Measurements from ENCODE around the gene DAW1. TPM values are rescaled to one million over a fixed set of nuclear protein-coding genes. Genes with fewer than 3 reads are reported as not detected.

Gene DAW1
- total and polyA plus RNA-seq, 2 of the 13 experiments (the other 11 are each of a cell fraction or from before 2014, with no cell fraction given) = not detected

GRCh38 chr2:227921648-227922047 lies 50.2 kb downstream of the DAW1 start:
- H3K9ac ChIP-seq (ENCODE audit: insufficient read depth, low read depth, low read length) = no peak overlapping the region
- BruUV-seq (replicated peaks) = no TSS peak
- POLR2A ChIA-PET = no interaction called here
- ATAC-seq (no peak), DNase-seq (ENCODE audit: low spot score) (no peak), FAIRE-seq (no peak)
- no peaks in the 10 kb centered on the region for H4K20me1 ChIP-seq (ENCODE audit: insufficient read depth, low read length)
- no peak overlapping the region for H3K4me3 ChIP-seq (replicated peaks in 1 of 3; ENCODE audit: insufficient read depth in 1 of 3, low read depth in 2 of 3, low read length in 3 of 3)
- H2AFZ ChIP-seq (ENCODE audit: low read length) = no peak overlapping the region
- H3K4me1 ChIP-seq (ENCODE audit: insufficient read depth, low read length) = no peaks in the 10 kb centered on the region
- no peak overlapping the region for H3K27ac ChIP-seq (ENCODE audit: extremely low read length, insufficient read depth, low read length)
- 19% methylated on average over 4 of the region's 4 CpGs for WGBS (ENCODE audit: low lambda C conversion rate)
- in situ Hi-C loops (cut with HindIII; ENCODE audit: extremely low pct_ligation_motif_present, low pct_unique_long_range_greater_than_20kb) (loop anchor here (25.0 kb wide), 1 partner anchor 741 kb away; no protein-coding TSS in a partner anchor), intact Hi-C loops (cut with micrococcal nuclease; ENCODE audit: unreplicated experiment) (no loop called here)
- TF ChIP-seq KLF12 (CRISPR knock-in tag; IDR thresholded peaks at IDR 0.05; ENCODE audit: borderline replicate concordance) = no peak
- TF ChIP-seq RAD51 (IDR thresholded peaks at IDR 0.05; ENCODE audit: borderline replicate concordance) = no peak
- TF ChIP-seq, protein P1, sequence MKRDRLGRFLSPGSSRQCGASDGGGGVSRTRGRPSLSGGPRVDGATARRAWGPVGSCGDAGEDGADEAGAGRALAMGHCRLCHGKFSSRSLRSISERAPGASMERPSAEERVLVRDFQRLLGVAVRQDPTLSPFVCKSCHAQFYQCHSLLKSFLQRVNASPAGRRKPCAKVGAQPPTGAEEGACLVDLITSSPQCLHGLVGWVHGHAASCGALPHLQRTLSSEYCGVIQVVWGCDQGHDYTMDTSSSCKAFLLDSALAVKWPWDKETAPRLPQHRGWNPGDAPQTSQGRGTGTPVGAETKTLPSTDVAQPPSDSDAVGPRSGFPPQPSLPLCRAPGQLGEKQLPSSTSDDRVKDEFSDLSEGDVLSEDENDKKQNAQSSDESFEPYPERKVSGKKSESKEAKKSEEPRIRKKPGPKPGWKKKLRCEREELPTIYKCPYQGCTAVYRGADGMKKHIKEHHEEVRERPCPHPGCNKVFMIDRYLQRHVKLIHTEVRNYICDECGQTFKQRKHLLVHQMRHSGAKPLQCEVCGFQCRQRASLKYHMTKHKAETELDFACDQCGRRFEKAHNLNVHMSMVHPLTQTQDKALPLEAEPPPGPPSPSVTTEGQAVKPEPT (CRISPR knock-in tag; IDR thresholded peaks at IDR 0.05; ENCODE audit: low read depth) = no peak
- TF ChIP-seq SYNCRIP (IDR thresholded peaks at IDR 0.05; ENCODE audit: insufficient read depth, low read depth, low read length) = no peak
- no peak for TF ChIP-seq ZNF232 (CRISPR knock-in tag; IDR thresholded peaks at IDR 0.05; ENCODE audit: borderline replicate concordance)
- TF ChIP-seq MED8 (CRISPR knock-in tag; IDR thresholded peaks at IDR 0.05; ENCODE audit: insufficient replicate concordance) = no peak
- TF ChIP-seq SALL1 (CRISPR knock-in tag; IDR thresholded peaks at IDR 0.05) = no peak
- no peak for TF ChIP-seq SMC3 (IDR thresholded peaks at IDR 0.05; ENCODE audit: low read length)
- no peak for TF ChIP-seq ZNF7 (CRISPR knock-in tag; IDR thresholded peaks at IDR 0.05)
- no peak for TF ChIP-seq ZNF275 (CRISPR knock-in tag; IDR thresholded peaks at IDR 0.05; ENCODE audit: borderline replicate concordance)
- no peak for TF ChIP-seq HMGA1 (CRISPR knock-in tag; conservative IDR thresholded peaks at IDR 0.05)
- no peak for TF ChIP-seq ATAD3A (CRISPR knock-in tag; IDR thresholded peaks at IDR 0.05)
- no peak for TF ChIP-seq ZNF337 (CRISPR knock-in tag; IDR thresholded peaks at IDR 0.05; ENCODE audit: borderline replicate concordance, low read depth)
- H3K4me2 ChIP-seq (ENCODE audit: low read depth, low read length) = no peak overlapping the region
- no peaks in the 10 kb centered on the region for H3K36me3 ChIP-seq (replicated peaks in 1 of 2; ENCODE audit: control insufficient read depth in 1 of 2, insufficient read depth in 2 of 2, low read length in 2 of 2)
- CTCF ChIA-PET (ENCODE audit: low intra/inter-chr PET ratio, low total read pairs) = no interaction called here
- H3K79me2 ChIP-seq (ENCODE audit: insufficient read depth, low read length) = no peaks in the 10 kb centered on the region
- H3K9me3 ChIP-seq (ENCODE audit: low read length) = no peaks in the 10 kb centered on the region
- H3K27me3 ChIP-seq (ENCODE audit: control insufficient read depth in 1 of 2, insufficient read depth in 2 of 2, low read length in 2 of 2) = peaks cover 0 to 4% of the 10 kb centered on the region in 2 experiments; a peak in 1 of 5 replicates

Data from HepG2 (cell line).